Dermis blood vessel endothelial cell (primary cell): ENCODE results near the gene MSTO1. TPM values are rescaled to one million over a fixed set of nuclear protein-coding genes. Genes with fewer than 3 reads are reported as not detected.
"Not testable (repeated sequence)": the region's sequence is repeated elsewhere in the genome, so short reads cannot be mapped to it uniquely, and the experiment has no call there.

ENCODE experiments used
- DNase-seq: peaks from one replicate; pipeline ENCODE4 v3.0.0; 2010
- total RNA-seq: library from RNA; depleted of rRNA; stranded (reverse); fragments of >200 nt; gene quantifications from 2 replicates; pipeline ENCODE4 v1.2.3, GENCODE V29; 2014

The MSTO1 gene
- total RNA-seq, 1 donor from 2014 or later: 20.3 TPM

DNA sequence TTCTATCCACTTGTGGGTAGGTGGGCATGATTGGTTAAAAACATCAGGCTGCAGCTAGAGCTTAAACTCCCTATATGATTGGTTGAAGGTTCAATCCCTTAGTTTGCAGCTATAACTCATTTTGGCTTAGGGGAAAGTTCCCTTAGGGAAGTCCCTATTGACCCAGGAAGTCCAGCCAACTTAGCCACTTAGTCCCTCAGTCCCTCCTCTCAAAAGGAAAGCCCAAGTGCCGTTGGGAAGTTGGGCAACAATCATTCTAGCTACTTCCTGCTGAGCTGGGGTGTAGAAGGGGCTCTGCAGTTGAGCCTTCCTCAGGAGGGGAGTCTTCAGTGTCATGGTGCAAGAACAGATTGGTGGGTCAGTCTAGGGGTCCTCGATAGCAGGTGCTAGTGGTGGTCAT lies 12.2 kb downstream of the MSTO1 start:
- no peak for DNase-seq

DNA sequence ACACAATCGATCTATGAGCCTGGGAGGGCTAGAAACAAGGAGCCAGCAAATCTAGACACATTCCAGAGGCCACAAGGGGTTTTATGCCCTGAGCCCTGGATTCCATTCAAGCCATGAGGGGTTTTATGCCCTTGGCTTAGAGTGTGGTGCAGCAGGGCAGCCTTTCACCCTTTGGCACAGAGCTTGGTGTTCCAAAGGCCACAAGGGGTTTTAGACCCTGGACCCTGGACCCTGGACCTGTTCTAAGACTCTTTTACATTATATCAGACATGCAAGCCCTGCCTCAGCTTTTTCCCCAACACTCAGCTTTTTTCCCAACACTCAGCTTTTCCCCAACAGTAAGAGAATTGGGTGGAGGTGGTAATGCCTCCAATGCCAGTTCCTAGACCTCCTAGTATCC lies 13.3 kb downstream of the MSTO1 start:
- no peak for DNase-seq

- DNase-seq: not testable (repeated sequence)
Measured at GRCh38 chr1:155626428-155626827, 16.4 kb downstream of the MSTO1 start.

- no peak for DNase-seq
Measured at GRCh38 chr1:155636397-155637153, 26.6 kb downstream of the MSTO1 start.

GRCh38 chr1:155640367-155640766 lies 30.3 kb downstream of the MSTO1 start:
- DNase-seq: no peak

DNA sequence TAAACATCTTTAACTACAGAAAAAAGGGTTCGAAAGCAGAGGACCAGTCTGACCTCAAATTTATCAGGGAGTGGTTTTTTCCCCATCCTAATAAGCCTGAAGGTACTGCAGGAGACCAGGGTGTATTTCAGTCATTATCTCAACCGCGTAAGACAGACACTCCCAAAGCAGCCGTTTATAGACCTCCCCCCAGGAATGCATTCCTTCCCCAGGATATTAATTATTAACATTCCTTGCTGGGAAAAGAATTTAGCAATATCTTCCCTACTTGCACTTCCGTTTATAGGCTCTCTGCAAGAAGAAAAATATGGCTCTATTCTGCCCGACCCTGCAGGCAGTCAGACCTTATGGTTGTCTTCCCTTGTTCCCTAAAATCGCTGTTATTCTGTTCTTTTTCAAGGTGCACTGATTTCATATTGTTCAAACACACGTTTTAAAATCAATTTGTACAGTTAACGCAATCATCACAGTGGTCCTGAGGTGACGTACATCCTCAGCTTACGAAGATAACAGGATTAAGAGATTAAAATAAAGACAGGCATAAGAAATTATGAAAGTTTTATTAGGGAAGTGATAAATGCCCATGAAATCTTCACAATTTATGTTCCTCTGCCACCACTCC lies 32.7 kb downstream of the MSTO1 start:
- DNase-seq: not testable (repeated sequence)

- DNase-seq: no peak
Measured at GRCh38 chr1:155643230-155643629, 33.2 kb downstream of the MSTO1 start.

DNA sequence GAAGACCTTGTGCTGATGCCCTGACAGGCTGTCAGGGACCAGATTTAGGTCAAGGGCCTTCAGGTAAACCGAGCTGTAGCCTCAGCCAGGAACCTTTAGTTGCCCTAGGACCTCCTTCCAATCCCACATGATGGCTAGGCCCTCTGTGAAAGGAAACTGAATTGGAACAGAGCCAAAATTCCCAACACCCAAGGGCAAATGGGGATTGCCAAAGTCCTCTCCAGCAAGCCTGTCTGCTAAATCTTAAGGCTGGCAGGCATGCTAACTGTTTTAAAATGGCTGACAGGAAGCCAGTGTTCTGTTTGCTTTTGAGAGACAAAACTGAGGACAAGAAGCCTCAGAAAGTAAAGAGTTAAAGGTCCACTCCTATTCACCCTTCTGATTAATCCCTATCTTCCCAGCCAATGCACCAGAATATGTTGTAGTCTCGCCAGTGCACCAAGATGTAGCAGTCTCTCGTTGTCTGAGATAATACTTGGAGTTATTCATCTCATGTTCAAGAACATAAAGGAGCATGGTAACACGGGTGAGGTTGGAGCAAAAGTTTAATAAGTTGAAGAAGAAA lies 35.1 kb downstream of the MSTO1 start:
- DNase-seq: no peak

GRCh38 chr1:155645648-155646047 lies 35.6 kb downstream of the MSTO1 start:
- DNase-seq: no peak

GRCh38 chr1:155646307-155646706 lies 36.3 kb downstream of the MSTO1 start:
- no peak for DNase-seq

GRCh38 chr1:155648207-155649147 lies 38.5 kb downstream of the MSTO1 start:
- DNase-seq: peak; percentile 88

DNA sequence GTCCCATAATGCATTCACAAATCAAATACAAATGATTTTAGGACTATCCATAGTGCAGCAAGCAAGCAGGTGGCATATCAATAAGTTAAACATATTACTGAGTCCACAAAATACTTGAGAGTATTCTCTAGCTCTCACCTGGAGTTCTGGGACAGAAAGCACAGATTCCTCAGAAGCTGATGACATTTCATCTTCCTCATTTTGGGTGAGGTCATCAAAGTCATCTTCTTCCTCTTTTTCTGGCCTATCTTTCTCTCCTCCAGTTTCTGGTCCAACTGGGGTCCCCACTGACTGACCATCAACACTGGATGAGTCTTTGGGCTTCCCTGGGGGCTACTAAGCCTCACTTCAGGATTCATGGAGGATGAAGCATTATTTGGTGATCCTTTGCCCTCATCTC lies 39.7 kb downstream of the MSTO1 start:
- no peak for DNase-seq

DNA sequence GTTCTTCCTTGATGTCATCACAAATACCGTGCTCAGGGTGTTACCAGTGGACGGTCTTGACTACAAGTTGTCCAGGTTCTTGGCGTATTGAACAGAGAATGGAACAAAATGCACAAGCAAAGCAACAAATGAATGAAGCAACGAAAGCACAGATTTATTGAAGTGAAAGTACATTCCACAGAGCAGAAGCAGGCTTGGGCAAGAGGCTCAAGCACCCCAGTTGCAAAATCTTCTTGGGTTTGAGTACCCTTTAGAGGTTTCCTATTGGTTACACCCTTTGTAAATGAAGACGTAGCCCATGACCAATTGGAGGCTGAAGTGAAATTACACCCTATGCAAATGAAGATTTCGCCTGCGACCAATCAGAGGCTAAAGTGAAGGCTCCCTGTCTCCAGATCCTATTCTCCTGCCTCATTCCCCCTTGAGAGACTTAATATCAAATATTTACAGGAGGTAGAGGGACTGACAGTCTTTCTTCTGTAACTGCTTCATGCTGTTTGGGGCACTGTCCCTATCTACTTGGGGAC lies 40.3 kb downstream of the MSTO1 start:
- no peak for DNase-seq

DNA sequence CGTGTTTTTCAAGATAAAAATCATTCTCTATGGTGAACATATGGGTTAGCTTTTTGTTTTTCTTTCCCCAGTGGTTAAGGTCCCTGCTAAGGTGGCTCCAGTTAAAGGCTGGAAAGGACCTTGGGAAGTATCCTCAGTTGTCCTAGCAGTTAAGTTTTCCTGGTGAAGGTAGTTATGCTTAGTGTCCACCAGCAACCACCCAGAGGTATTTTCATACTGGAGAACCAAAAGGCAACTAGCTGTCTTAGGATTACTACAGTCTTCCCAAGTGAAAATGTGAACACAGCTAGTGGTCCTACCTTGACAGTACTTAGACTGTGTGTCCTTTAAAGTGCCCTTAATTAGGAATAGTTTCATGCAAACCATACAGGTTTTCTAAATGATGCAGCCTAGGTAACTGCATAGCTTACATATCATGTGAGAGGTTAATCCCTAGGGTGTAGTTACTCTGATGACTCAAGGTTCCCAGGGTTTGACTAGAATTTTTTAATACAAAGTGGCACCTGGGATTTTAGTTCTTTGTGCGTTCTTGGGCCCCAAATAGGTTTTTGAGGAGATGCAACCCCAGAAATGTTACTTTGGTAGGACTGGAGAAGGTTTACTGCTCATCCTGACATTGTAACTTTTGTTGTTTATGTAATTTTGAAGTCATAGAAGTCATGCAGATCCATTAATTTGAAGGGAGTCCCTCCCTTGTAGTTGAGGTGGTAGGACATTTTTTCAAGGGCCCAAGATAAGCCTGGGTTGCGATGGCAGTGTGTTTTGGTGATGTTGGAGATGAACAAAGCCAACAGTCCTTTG lies 42.0 kb downstream of the MSTO1 start:
- no peak for DNase-seq

DNA sequence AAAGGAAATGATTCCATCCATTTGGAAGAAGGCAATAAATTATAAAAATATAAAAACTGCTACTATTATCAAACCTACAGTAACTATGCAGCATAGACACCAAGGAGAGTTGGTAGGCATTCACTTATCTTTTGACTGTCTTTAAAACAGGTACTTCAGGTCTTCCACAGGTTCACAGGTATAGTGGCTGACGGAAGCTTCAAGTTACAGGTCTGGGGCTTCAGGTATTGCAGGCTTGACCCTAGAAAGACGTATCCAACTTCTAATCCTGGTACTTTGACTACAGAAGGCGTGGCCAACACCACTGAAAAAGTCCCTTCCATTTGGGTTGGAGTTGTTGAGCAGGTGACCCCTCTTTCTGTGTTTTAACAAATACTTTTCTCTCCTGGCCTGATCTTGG lies 42.9 kb downstream of the MSTO1 start:
- DNase-seq: no peak

- DNase-seq: no peak
Measured at GRCh38 chr1:155657463-155657862, 47.4 kb downstream of the MSTO1 start.

DNA sequence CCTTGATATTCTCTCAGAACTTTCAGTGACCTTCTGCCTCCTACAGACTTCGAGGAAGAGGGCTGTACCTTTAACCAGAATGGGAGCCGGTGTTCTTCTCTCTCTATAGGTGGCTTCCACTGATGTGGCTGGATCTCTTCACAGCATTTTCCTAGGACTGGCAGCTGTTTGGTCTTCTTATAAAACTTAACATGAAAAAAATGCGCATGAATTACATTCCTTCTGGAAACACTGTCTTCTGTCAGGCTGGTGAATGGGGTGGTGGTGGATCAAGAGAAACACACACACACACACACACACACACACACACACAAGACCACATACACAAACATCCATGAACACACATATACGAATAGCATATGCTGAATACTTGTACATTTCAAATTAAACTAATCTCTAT lies 51.2 kb downstream of the MSTO1 start:
- not testable (repeated sequence) for DNase-seq
